ENCODE measurements around the gene ZFHX2. TPM values are rescaled to one million over a fixed set of nuclear protein-coding genes. Genes with fewer than 3 reads are reported as not detected.
A peak's percentile ranks its signal among the peaks of the same experiment; 100 is the strongest.
"Not testable (repeated sequence)": the region's sequence is repeated elsewhere in the genome, so short reads cannot be mapped to it uniquely, and the experiment has no call there.

ZFHX2 gene
- polyA plus RNA-seq, 1 donor (not counting 4 experiments of a cell fraction or from before 2014, with no cell fraction given): 0.18 TPM

- H3K36me3 ChIP-seq (ENCODE audit: control insufficient read depth in 2 of 2, extremely low read depth in 1 of 2, insufficient read depth in 2 of 2, low read length in 2 of 2): no peaks in the 10 kb centered on the region
- no peaks in the 10 kb centered on the region for H3K4me1 ChIP-seq (ENCODE audit: control insufficient read depth, extremely low read depth, insufficient read depth, low read length)
- no peak overlapping the region for H3K4me3 ChIP-seq (ENCODE audit: control insufficient read depth in 2 of 3, extremely low read depth in 1 of 3, insufficient read depth in 2 of 3, low read depth in 1 of 3, low read length in 3 of 3)
- no peak for FAIRE-seq
- H3K9me3 ChIP-seq (ENCODE audit: control insufficient read depth, low read depth, low read length): no peaks in the 10 kb centered on the region
- no peaks in the 10 kb centered on the region for H4K20me1 ChIP-seq (ENCODE audit: control insufficient read depth, extremely low read depth, insufficient read depth, low read length)
- no peak overlapping the region for H3K27ac ChIP-seq (ENCODE audit: control insufficient read depth, insufficient read depth, low read length)
- dilution Hi-C loops (cut with MboI; ENCODE audit: extremely low pct_ligation_motif_present, low sequenced_read_pairs): no loop called here
- no peak overlapping the region for H3K4me2 ChIP-seq (ENCODE audit: control insufficient read depth, extremely low read depth, insufficient read depth, low read depth, low read length)
- H2AFZ ChIP-seq (ENCODE audit: control insufficient read depth, low read length): no peak overlapping the region
- TF ChIP-seq CTCF (optimal IDR thresholded peaks at IDR 0.05 in 1 of 3, IDR thresholded peaks at IDR 0.05 in 1 of 3, conservative IDR thresholded peaks at IDR 0.05 in 1 of 3; ENCODE audit: extremely low read depth in 1 of 3, insufficient read depth in 2 of 3, low read length in 3 of 3) (no peak), EZH2 (IDR thresholded peaks at IDR 0.05; ENCODE audit: low read length) (no peak)
- no peak overlapping the region for H3K9ac ChIP-seq (ENCODE audit: control insufficient read depth, extremely low read depth, insufficient read depth, low read length)
- H3K27me3 ChIP-seq (ENCODE audit: control insufficient read depth, extremely low read depth, insufficient read depth, low read length): no peaks in the 10 kb centered on the region
- no peaks in the 10 kb centered on the region for H3K79me2 ChIP-seq (ENCODE audit: control insufficient read depth, insufficient read depth, low read length)
- DNase-seq (ENCODE audit: low read depth, low spot score): no peak
- H3K9me1 ChIP-seq (ENCODE audit: control insufficient read depth, extremely low read depth, insufficient read depth, low read length): no peaks in the 10 kb centered on the region
Measured at GRCh38 chr14:23589606-23590005, 38.0 kb upstream of the ZFHX2 start.

GRCh38 chr14:23588884-23589598 is 37.5 kb upstream of the ZFHX2 start:
- FAIRE-seq: peak; percentile 26
- H3K27me3 ChIP-seq (ENCODE audit: control insufficient read depth, extremely low read depth, insufficient read depth, low read length): no peaks in the 10 kb centered on the region
- no peaks in the 10 kb centered on the region for H3K9me3 ChIP-seq (ENCODE audit: control insufficient read depth, low read depth, low read length)
- H3K27ac ChIP-seq (ENCODE audit: control insufficient read depth, insufficient read depth, low read length): no peak overlapping the region
- TF ChIP-seq CTCF (optimal IDR thresholded peaks at IDR 0.05 in 1 of 3, IDR thresholded peaks at IDR 0.05 in 1 of 3, conservative IDR thresholded peaks at IDR 0.05 in 1 of 3; ENCODE audit: extremely low read depth in 1 of 3, insufficient read depth in 2 of 3, low read length in 3 of 3): peak; percentile 82 to 86 (median 84)
- TF ChIP-seq EZH2 (IDR thresholded peaks at IDR 0.05; ENCODE audit: low read length): no peak
- no peak overlapping the region for H3K4me2 ChIP-seq (ENCODE audit: control insufficient read depth, extremely low read depth, insufficient read depth, low read depth, low read length)
- no peaks in the 10 kb centered on the region for H3K9me1 ChIP-seq (ENCODE audit: control insufficient read depth, extremely low read depth, insufficient read depth, low read length)
- H2AFZ ChIP-seq (ENCODE audit: control insufficient read depth, low read length): no peak overlapping the region
- H3K4me1 ChIP-seq (ENCODE audit: control insufficient read depth, extremely low read depth, insufficient read depth, low read length): no peaks in the 10 kb centered on the region
- H4K20me1 ChIP-seq (ENCODE audit: control insufficient read depth, extremely low read depth, insufficient read depth, low read length): no peaks in the 10 kb centered on the region
- peak; percentile 23 for DNase-seq (ENCODE audit: low read depth, low spot score)
- no peak overlapping the region for H3K4me3 ChIP-seq (ENCODE audit: control insufficient read depth in 2 of 3, extremely low read depth in 1 of 3, insufficient read depth in 2 of 3, low read depth in 1 of 3, low read length in 3 of 3)
- no peaks in the 10 kb centered on the region for H3K79me2 ChIP-seq (ENCODE audit: control insufficient read depth, insufficient read depth, low read length)
- no peaks in the 10 kb centered on the region for H3K36me3 ChIP-seq (ENCODE audit: control insufficient read depth in 2 of 2, extremely low read depth in 1 of 2, insufficient read depth in 2 of 2, low read length in 2 of 2)
- H3K9ac ChIP-seq (ENCODE audit: control insufficient read depth, extremely low read depth, insufficient read depth, low read length): no peak overlapping the region
- dilution Hi-C loops (cut with MboI; ENCODE audit: extremely low pct_ligation_motif_present, low sequenced_read_pairs): no loop called here

- H3K9me3 ChIP-seq (ENCODE audit: control insufficient read depth, low read depth, low read length); H3K36me3 ChIP-seq (ENCODE audit: control insufficient read depth in 2 of 2, extremely low read depth in 1 of 2, insufficient read depth in 2 of 2, low read length in 2 of 2); FAIRE-seq; H4K20me1 ChIP-seq (ENCODE audit: control insufficient read depth, extremely low read depth, insufficient read depth, low read length); H3K79me2 ChIP-seq (ENCODE audit: control insufficient read depth, insufficient read depth, low read length); H3K9me1 ChIP-seq (ENCODE audit: control insufficient read depth, extremely low read depth, insufficient read depth, low read length); dilution Hi-C loops (cut with MboI; ENCODE audit: extremely low pct_ligation_motif_present, low sequenced_read_pairs); H3K4me3 ChIP-seq (ENCODE audit: control insufficient read depth in 2 of 3, extremely low read depth in 1 of 3, insufficient read depth in 2 of 3, low read depth in 1 of 3, low read length in 3 of 3); H3K4me1 ChIP-seq (ENCODE audit: control insufficient read depth, extremely low read depth, insufficient read depth, low read length); H2AFZ ChIP-seq (ENCODE audit: control insufficient read depth, low read length); H3K27ac ChIP-seq (ENCODE audit: control insufficient read depth, insufficient read depth, low read length); DNase-seq (ENCODE audit: low read depth, low spot score); H3K4me2 ChIP-seq (ENCODE audit: control insufficient read depth, extremely low read depth, insufficient read depth, low read depth, low read length); H3K27me3 ChIP-seq (ENCODE audit: control insufficient read depth, extremely low read depth, insufficient read depth, low read length); H3K9ac ChIP-seq (ENCODE audit: control insufficient read depth, extremely low read depth, insufficient read depth, low read length): not testable (repeated sequence)
Measured at GRCh38 chr14:23584527-23585203, 33.1 kb upstream of the ZFHX2 start.
